DND-41 (cell line): ENCODE measurements around the gene MMP20.
A peak's percentile ranks its signal among the peaks of the same experiment; 100 is the strongest.

Experiments
- ATAC-seq: fragments of 200-7000 bp; cut with Tn5 transposase; 3 replicates; pipeline ENCODE4 v1.9.1; 2021; ENCODE audit warnings: low read depth; ENCODE audit not compliant: insufficient read depth
- DNase-seq: peaks from one replicate; pipeline ENCODE4 v3.0.0-alpha.2; 2020
- H2AFZ ChIP-seq: 2 replicates; pipeline ENCODE4 v1.6.0; 2012; ENCODE audit warnings: low read depth, low read length
- H3K27ac ChIP-seq: 2 replicates; pipeline ENCODE4 v1.5.1; 2012; ENCODE audit warnings: low read length, inconsistent platforms
- H3K27me3 ChIP-seq: fragments of 200-600 bp; sonication (generic); 2 replicates; pipeline ENCODE4 v1.6.0; 2012; ENCODE audit warnings: low read length, mild to moderate bottlenecking, inconsistent platforms; ENCODE audit not compliant: insufficient read depth, poor library complexity
- H3K36me3 ChIP-seq: 2 replicates; pipeline ENCODE4 v1.5.1; 2012; ENCODE audit warnings: low read length, inconsistent platforms; ENCODE audit not compliant: insufficient read depth
- H3K4me1 ChIP-seq: 2 replicates; pipeline ENCODE4 v1.5.1; 2012; ENCODE audit warnings: mild to moderate bottlenecking, low read length; ENCODE audit not compliant: insufficient read depth
- H3K4me2 ChIP-seq: 2 replicates; pipeline ENCODE4 v1.6.0; 2012; ENCODE audit warnings: mild to moderate bottlenecking, moderate library complexity, low read length, inconsistent platforms; ENCODE audit not compliant: insufficient read depth
- H3K4me3 ChIP-seq, 2 experiments: fragments of 200-600 bp in 1 of 2; shearing (Covaris generic) in 1 of 2; 2 replicates each; pipeline ENCODE4 v1.5.1; 2012 to 2016; ENCODE audit warnings: inconsistent platforms in 2 of 2, low read length in 2 of 2, mild to moderate bottlenecking in 2 of 2, low read depth in 1 of 2, moderate library complexity in 1 of 2
- H3K79me2 ChIP-seq: 2 replicates; pipeline ENCODE4 v1.6.0; 2012; ENCODE audit warnings: low read length, inconsistent platforms; ENCODE audit not compliant: insufficient read depth
- H3K9ac ChIP-seq: 2 replicates; pipeline ENCODE4 v1.6.0; 2012; ENCODE audit warnings: low read depth, mild to moderate bottlenecking, inconsistent platforms, low read length, moderate library complexity
- H3K9me3 ChIP-seq: 2 replicates; pipeline ENCODE4 v1.5.1; 2012; ENCODE audit warnings: low read length, moderate library complexity, mild to moderate bottlenecking, inconsistent platforms; ENCODE audit not compliant: insufficient read depth, severe bottlenecking
- H4K20me1 ChIP-seq: 2 replicates; pipeline ENCODE4 v1.6.0; 2012; ENCODE audit warnings: low read length; ENCODE audit not compliant: insufficient read depth
- CTCF ChIP-seq: IDR thresholded peaks from 2 replicates; pipeline ENCODE4 v1.5.1; 2012; ENCODE audit warnings: borderline replicate concordance, low read length, moderate library complexity, mild to moderate bottlenecking; ENCODE audit not compliant: poor library complexity, severe bottlenecking; ENCODE audit errors: extremely low read depth
- EZH2 ChIP-seq: IDR thresholded peaks from 3 replicates; pipeline ENCODE4 v1.6.1; 2012; ENCODE audit warnings: borderline replicate concordance, low read depth, mild to moderate bottlenecking, moderate library complexity, low read length, inconsistent platforms; ENCODE audit not compliant: severe bottlenecking

The MMP20 gene

GRCh38 chr11:102538932-102539331, 86.2 kb downstream of the MMP20 start:
- H3K27me3 ChIP-seq = peaks cover 4% of the 10 kb centered on the region
- no peak overlapping the region for H2AFZ ChIP-seq
- H3K36me3 ChIP-seq = no peaks in the 10 kb centered on the region
- no peaks in the 10 kb centered on the region for H3K79me2 ChIP-seq
- no peaks in the 10 kb centered on the region for H3K9me3 ChIP-seq
- H3K27ac ChIP-seq = no peak overlapping the region
- H3K4me2 ChIP-seq = no peak overlapping the region
- no peak overlapping the region for H3K4me3 ChIP-seq
- ATAC-seq = no peak
- no peaks in the 10 kb centered on the region for H4K20me1 ChIP-seq
- no peak overlapping the region for H3K9ac ChIP-seq
- TF ChIP-seq CTCF (no peak), EZH2 (no peak)
- H3K4me1 ChIP-seq = no peaks in the 10 kb centered on the region
- no peak for DNase-seq

GRCh38 chr11:102534261-102534872, 90.8 kb downstream of the MMP20 start:
- Histone ChIP-seq H3K4me1 (no peaks in the 10 kb centered on the region), H3K4me3 (no peak overlapping the region), H3K4me2 (no peak overlapping the region), H3K9ac (no peak overlapping the region), H3K27me3 (peaks cover 6% of the 10 kb centered on the region), H3K9me3 (no peaks in the 10 kb centered on the region), H3K27ac (no peak overlapping the region), H3K36me3 (no peaks in the 10 kb centered on the region), H3K79me2 (no peaks in the 10 kb centered on the region), H2AFZ (no peak overlapping the region), H4K20me1 (no peaks in the 10 kb centered on the region)
- TF ChIP-seq CTCF = peak; percentile 39
- no peak for TF ChIP-seq EZH2
- DNase-seq = no peak
- no peak for ATAC-seq

- ATAC-seq (no peak), DNase-seq (no peak)
- TF ChIP-seq CTCF (no peak), EZH2 (no peak)
- Histone ChIP-seq H3K4me3 (no peak within 1 kb of the TSS), H3K9me3 (no peaks in the 10 kb centered on the region), H3K27me3 (peaks cover 9% of the 10 kb centered on the region), H3K27ac (no peak within 1 kb of the TSS), H4K20me1 (no peaks in the 10 kb centered on the region), H3K4me1 (no peaks in the 10 kb centered on the region), H2AFZ (no peak within 1 kb of the TSS), H3K4me2 (no peak within 1 kb of the TSS), H3K36me3 (no peaks in the 10 kb centered on the region), H3K9ac (no peak within 1 kb of the TSS), H3K79me2 (no peaks in the 10 kb centered on the region)
These were observed 94.6 kb downstream of the MMP20 start, which contains the start of gene MMP7 for GRCh38 chr11:102530558-102530957. Gene MMP7 (minus strand): TSS chr11:102530747. CDS start chr11:102530700, 47 bp downstream.
